IMR-90 (cell line): ENCODE measurements around the gene RYR2. TPM values are rescaled to one million over a fixed set of nuclear protein-coding genes. Genes with fewer than 3 reads are reported as not detected.

ENCODE experiments used
- ATAC-seq: fragments of 200-7000 bp; cut with Tn5 transposase; 2 replicates; pipeline ENCODE4 v1.9.1; 2020; ENCODE audit warnings: low read depth, mild to moderate bottlenecking, moderate library complexity
- BruUV-seq: library from RNA; stranded (reverse); fragments of 400-500 nt; replicated peaks from 2 replicates; lab custom pipeline; 2021; lab: Mats Ljungman, UMichigan
- CTCF ChIA-PET: fragments of 300-600 bp; formaldehyde crosslinking; extraction: SDS; loops from one replicate; lab custom pipeline; 2021; ENCODE audit warnings: antibody characterized with exemption; lab: Yijun Ruan, JAX
- POLR2A ChIA-PET: fragments of 300-600 bp; sonication (Branson Sonifier 250); formaldehyde crosslinking; loops from one replicate; lab custom pipeline; 2022; ENCODE audit warnings: antibody characterized with exemption; ENCODE audit not compliant: unreplicated experiment; lab: Charles Lee
- DNase-seq: peaks from one replicate; pipeline ENCODE4 v3.0.0; 2013
- H2AFZ ChIP-seq: replicated peaks from 2 replicates; pipeline ENCODE3; 2013; ENCODE audit warnings: low read length, mild to moderate bottlenecking; ENCODE audit not compliant: poor library complexity
- H2AK5ac ChIP-seq: 2 replicates; pipeline ENCODE4 v1.6.1; 2013; ENCODE audit warnings: low read depth, low read length, inconsistent platforms
- H2AK9ac ChIP-seq: replicated peaks from 2 replicates; pipeline ENCODE3; 2013; ENCODE audit warnings: mild to moderate bottlenecking, low read depth, low read length, moderate library complexity; ENCODE audit not compliant: poor library complexity
- H2BK120ac ChIP-seq: 2 replicates; pipeline ENCODE4 v1.6.1; 2013; ENCODE audit warnings: low read depth, low read length, inconsistent platforms
- H2BK15ac ChIP-seq: 3 replicates; pipeline ENCODE4 v1.6.1; 2013; ENCODE audit warnings: low read depth, low read length, inconsistent platforms
- H2BK20ac ChIP-seq: 2 replicates; pipeline ENCODE4 v1.6.1; 2013; ENCODE audit warnings: low read depth, mild to moderate bottlenecking, inconsistent platforms, low read length, moderate library complexity
- H2BK5ac ChIP-seq: 2 replicates; pipeline ENCODE4 v1.6.1; 2013; ENCODE audit warnings: mild to moderate bottlenecking, low read depth, low read length, inconsistent platforms; ENCODE audit not compliant: poor library complexity, severe bottlenecking
- H3K14ac ChIP-seq: replicated peaks from 2 replicates; pipeline ENCODE4 v1.6.1; 2013; ENCODE audit warnings: low read depth, low read length, inconsistent platforms
- H3K18ac ChIP-seq: 2 replicates; pipeline ENCODE4 v1.6.1; 2013; ENCODE audit warnings: low read depth, low read length, control low read depth
- H3K23ac ChIP-seq: 2 replicates; pipeline ENCODE4 v1.6.1; 2013; ENCODE audit warnings: low read depth, low read length, inconsistent platforms
- H3K27ac ChIP-seq: 2 replicates; pipeline ENCODE4 v1.5.1; 2013; ENCODE audit warnings: mild to moderate bottlenecking, control low read depth, low read length; ENCODE audit not compliant: insufficient read depth
- H3K27me3 ChIP-seq: 2 replicates; pipeline ENCODE4 v1.6.1; 2013; ENCODE audit warnings: low read length; ENCODE audit not compliant: control insufficient read depth, insufficient read depth
- H3K36me3 ChIP-seq: 2 replicates; pipeline ENCODE4 v1.6.1; 2013; ENCODE audit warnings: low read length, mixed read lengths; ENCODE audit not compliant: control insufficient read depth, insufficient read depth
- H3K4ac ChIP-seq: 2 replicates; pipeline ENCODE4 v1.6.1; 2013; ENCODE audit warnings: low read depth, low read length, inconsistent platforms
- H3K4me1 ChIP-seq: 2 replicates; pipeline ENCODE4 v1.6.1; 2013; ENCODE audit warnings: low read length, mixed read lengths; ENCODE audit not compliant: control insufficient read depth, insufficient read depth
- H3K4me2 ChIP-seq: 2 replicates; pipeline ENCODE4 v1.6.1; 2013; ENCODE audit warnings: low read depth, mild to moderate bottlenecking, control low read depth, low read length, moderate library complexity
- H3K4me3 ChIP-seq: 2 replicates; pipeline ENCODE4 v1.5.1; 2013; ENCODE audit warnings: low read depth, mild to moderate bottlenecking, control low read depth, low read length, moderate library complexity; ENCODE audit not compliant: insufficient read depth
- H3K56ac ChIP-seq: 2 replicates; pipeline ENCODE4 v1.6.1; 2013; ENCODE audit warnings: low read length, inconsistent platforms; ENCODE audit not compliant: insufficient read depth; ENCODE audit errors: extremely low read depth
- H3K79me1 ChIP-seq, 2 experiments: 2 replicates each; pipeline ENCODE4 v1.6.1; 2013; ENCODE audit warnings: low read length in 2 of 2, inconsistent platforms in 1 of 2, low read depth in 1 of 2
- H3K9ac ChIP-seq: 2 replicates; pipeline ENCODE4 v1.6.1; 2013; ENCODE audit warnings: low read depth, low read length, control low read depth
- H3K9me1 ChIP-seq: 2 replicates; pipeline ENCODE4 v1.6.1; 2013; ENCODE audit warnings: low read length, inconsistent platforms; ENCODE audit not compliant: insufficient read depth
- H3K9me3 ChIP-seq: 2 replicates; pipeline ENCODE4 v1.6.1; 2013; ENCODE audit warnings: low read length; ENCODE audit not compliant: control insufficient read depth, insufficient read depth
- H4K20me1 ChIP-seq: 2 replicates; pipeline ENCODE4 v1.6.1; 2013; ENCODE audit warnings: low read length, inconsistent platforms; ENCODE audit not compliant: insufficient read depth
- H4K5ac ChIP-seq: 2 replicates; pipeline ENCODE4 v1.6.1; 2013; ENCODE audit warnings: mild to moderate bottlenecking, low read depth, low read length, control low read depth
- H4K8ac ChIP-seq, 2 experiments: 2 replicates each; pipeline ENCODE4 v1.6.1; 2013; ENCODE audit warnings: low read depth in 2 of 2, low read length in 2 of 2, control low read depth in 1 of 2, inconsistent platforms in 1 of 2
- H4K91ac ChIP-seq: 2 replicates; pipeline ENCODE4 v1.6.1; 2013; ENCODE audit warnings: low read depth, low read length, inconsistent platforms; ENCODE audit not compliant: insufficient read depth
- CEBPB ChIP-seq: IDR thresholded peaks from 2 replicates; pipeline ENCODE4 v1.6.1; 2012; ENCODE audit warnings: low read depth, low read length, improper control_type of control experiment
- MAFK ChIP-seq: IDR thresholded peaks from 2 replicates; pipeline ENCODE4 v1.6.1; 2012; ENCODE audit warnings: low read depth, low read length, improper control_type of control experiment
- MAZ ChIP-seq: IDR thresholded peaks from 2 replicates; pipeline ENCODE4 v1.6.1; 2012; ENCODE audit warnings: low read depth, mild to moderate bottlenecking, low read length, improper control_type of control experiment, moderate library complexity, borderline replicate concordance
- MXI1 ChIP-seq: IDR thresholded peaks from 2 replicates; pipeline ENCODE4 v1.6.1; 2012; ENCODE audit warnings: low read depth, mild to moderate bottlenecking, low read length, moderate library complexity, borderline replicate concordance
- RCOR1 ChIP-seq: IDR thresholded peaks from 2 replicates; pipeline ENCODE4 v1.6.1; 2012; ENCODE audit warnings: mild to moderate bottlenecking, low read length, improper control_type of control experiment; ENCODE audit not compliant: insufficient replicate concordance
- RFX5 ChIP-seq: IDR thresholded peaks from 2 replicates; pipeline ENCODE4 v1.8.0; 2012; ENCODE audit warnings: low read depth, mild to moderate bottlenecking, low read length, moderate library complexity
- WGBS, 2 experiments: methylation state at CpG; one replicate each; pipeline versions ENCODE4 v1.1.5 to v1.1.7; 2013; ENCODE audit warnings: missing lambda C conversion rate in 2 of 2; ENCODE audit not compliant: insufficient read length in 1 of 2; ENCODE audit errors: extremely low coverage in 2 of 2; 5-methylcytosine and 5-hydroxymethylcytosine counted together
- dilution Hi-C: fragments of 300-500 bp; cut with HindIII; formaldehyde crosslinking; loops from one replicate; pipeline ENCODE4 v1.14.3; 2018; ENCODE audit warnings: low sequenced_read_pairs; ENCODE audit not compliant: unreplicated experiment
- in situ Hi-C: fragments of 300-500 bp; cut with MboI; formaldehyde crosslinking; loops from 3 replicates; pipeline ENCODE4 v1.14.3; 2019; ENCODE audit warnings: low sequenced_read_pairs, inconsistent platforms, mixed read lengths
- intact Hi-C: fragments of 100-400 bp; cut with micrococcal nuclease; formaldehyde crosslinking; loops from 2 replicates; pipeline ENCODE4 v1.10.0; 2022
- polyA plus RNA-seq, 3 experiments: library from polyadenylated mRNA; depleted of rRNA; stranded (reverse); fragments of >200 nt; gene quantifications; 2 replicates each; pipeline ENCODE4 v1.2.3, GENCODE V29; 2012; ENCODE audit warnings: low replicate concordance in 1 of 3
- total RNA-seq: library from RNA; depleted of rRNA; stranded (reverse); fragments of >200 nt; gene quantifications from 2 replicates; pipeline ENCODE4 v1.2.3, GENCODE V29; 2012
- TF ChIP-seq, protein P1 (sequence below): fragments of 150-350 bp; IDR thresholded peaks from 2 replicates; pipeline ENCODE4 v1.6.1; 2017; ENCODE audit warnings: mild to moderate bottlenecking, antibody characterized with exemption, low read length, low read depth
- TF ChIP-seq, protein P2 (sequence below): fragments of 150-350 bp; IDR thresholded peaks from 2 replicates; pipeline ENCODE4 v1.6.1; 2016; ENCODE audit warnings: low read depth, mild to moderate bottlenecking, low read length, moderate library complexity, borderline replicate concordance

RYR2 gene
- total and polyA plus RNA-seq, 2 of the 4 experiments (the other 2 are of a cell fraction) = not detected

DNA sequence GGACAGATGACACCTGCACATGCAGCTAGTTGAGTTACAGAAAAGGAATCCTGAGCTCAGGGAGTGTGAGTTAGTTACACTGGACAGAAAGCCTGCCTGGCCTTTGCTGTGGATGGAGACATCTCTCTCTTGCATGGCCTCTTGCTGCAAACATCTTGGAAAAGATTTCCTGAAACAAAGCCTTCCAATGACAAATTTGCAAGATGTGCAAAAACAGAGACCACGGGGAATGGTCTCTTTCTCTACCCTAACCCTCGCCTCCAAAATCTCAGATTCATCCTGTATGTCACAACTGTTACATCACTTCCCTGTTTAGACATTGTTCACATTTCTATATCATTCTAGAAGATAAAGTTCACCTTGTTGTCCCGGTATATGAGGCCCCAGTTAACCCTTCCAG, 415.6 kb downstream of the RYR2 start:
- no peak for ATAC-seq
- Histone ChIP-seq H4K5ac (no peak overlapping the region), H3K14ac (no peak overlapping the region), H2AK5ac (no peak overlapping the region), H2AK9ac (no peak overlapping the region), H2BK20ac (no peak overlapping the region), H3K27ac (no peak overlapping the region), H4K20me1 (no peaks in the 10 kb centered on the region), H2BK120ac (no peak overlapping the region), H3K4ac (no peak overlapping the region), H3K9ac (no peak overlapping the region), H3K79me1 (no peaks in the 10 kb centered on the region), H4K91ac (no peak overlapping the region), H2BK5ac (no peak overlapping the region), H2AFZ (no peak overlapping the region), H3K4me2 (no peak overlapping the region), H3K27me3 (no peaks in the 10 kb centered on the region), H4K8ac (no peak overlapping the region), H3K18ac (no peak overlapping the region), H3K4me3 (no peak overlapping the region), H3K36me3 (no peaks in the 10 kb centered on the region), H3K9me1 (no peaks in the 10 kb centered on the region), H3K4me1 (no peaks in the 10 kb centered on the region), H3K9me3 (peaks cover 6% of the 10 kb centered on the region; the same call in 1 of the 2 replicates), H3K56ac (no peak overlapping the region), H3K23ac (no peak overlapping the region), H2BK15ac (no peak overlapping the region)
- in situ Hi-C loops = no loop called here
- intact Hi-C loops = no loop called here
- no peak for DNase-seq
- ChIA-PET CTCF (no interaction called here), POLR2A (no interaction called here)
- TF ChIP-seq, protein P1, sequence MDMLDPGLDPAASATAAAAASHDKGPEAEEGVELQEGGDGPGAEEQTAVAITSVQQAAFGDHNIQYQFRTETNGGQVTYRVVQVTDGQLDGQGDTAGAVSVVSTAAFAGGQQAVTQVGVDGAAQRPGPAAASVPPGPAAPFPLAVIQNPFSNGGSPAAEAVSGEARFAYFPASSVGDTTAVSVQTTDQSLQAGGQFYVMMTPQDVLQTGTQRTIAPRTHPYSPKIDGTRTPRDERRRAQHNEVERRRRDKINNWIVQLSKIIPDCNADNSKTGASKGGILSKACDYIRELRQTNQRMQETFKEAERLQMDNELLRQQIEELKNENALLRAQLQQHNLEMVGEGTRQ = no peak
- no peak for TF ChIP-seq RFX5
- no peak for TF ChIP-seq RCOR1
- TF ChIP-seq, protein P2, sequence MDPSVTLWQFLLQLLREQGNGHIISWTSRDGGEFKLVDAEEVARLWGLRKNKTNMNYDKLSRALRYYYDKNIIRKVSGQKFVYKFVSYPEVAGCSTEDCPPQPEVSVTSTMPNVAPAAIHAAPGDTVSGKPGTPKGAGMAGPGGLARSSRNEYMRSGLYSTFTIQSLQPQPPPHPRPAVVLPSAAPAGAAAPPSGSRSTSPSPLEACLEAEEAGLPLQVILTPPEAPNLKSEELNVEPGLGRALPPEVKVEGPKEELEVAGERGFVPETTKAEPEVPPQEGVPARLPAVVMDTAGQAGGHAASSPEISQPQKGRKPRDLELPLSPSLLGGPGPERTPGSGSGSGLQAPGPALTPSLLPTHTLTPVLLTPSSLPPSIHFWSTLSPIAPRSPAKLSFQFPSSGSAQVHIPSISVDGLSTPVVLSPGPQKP = no peak
- TF ChIP-seq CEBPB = no peak
- no peak for TF ChIP-seq MAZ
- TF ChIP-seq MAFK = peak; percentile 22
- TF ChIP-seq MXI1 = no peak
- dilution Hi-C loops = no loop called here
- WGBS, 2 experiments = 63% methylated on average over 1 of the region's 3 CpGs; no CpG with 5 or more reads in 1 of the 2 experiments
- no TSS peak for BruUV-seq
